Thyroid gland (tissue), 4 donors: Measurements from ENCODE around the gene MAN2A2. TPM values are rescaled to one million over a fixed set of nuclear protein-coding genes. Genes with fewer than 3 reads are reported as not detected.

Experiments
- DNase-seq, 2 donors: peaks; one replicate each; pipeline ENCODE4 v3.0.0-alpha.2; 2019
- H3K27ac ChIP-seq, 3 donors: fragments of 200-600 bp; sonication (generic); 1 replicate in 2 of 3; 2 replicates in 1 of 3; pipeline ENCODE4 v1.5.1; 2016 to 2019; ENCODE audit warnings: mild to moderate bottlenecking in 1 of 3, moderate library complexity in 1 of 3
- H3K27me3 ChIP-seq: fragments of 200-600 bp; sonication (generic); one replicate; pipeline ENCODE4 v1.5.1; 2019
- H3K36me3 ChIP-seq, 2 donors: fragments of 200-600 bp; sonication (generic); one replicate each; pipeline ENCODE4 v1.5.1; 2016 to 2019
- H3K4me1 ChIP-seq, 2 donors: fragments of 200-600 bp; sonication (generic); one replicate each; pipeline ENCODE4 v1.5.1; 2017 to 2019
- H3K4me3 ChIP-seq, 3 donors: fragments of 200-600 bp; sonication (generic); replicated peaks in 1 of 3; 1 replicate in 2 of 3; 2 replicates in 1 of 3; pipeline ENCODE4 v1.5.1; 2016; ENCODE audit warnings: mild to moderate bottlenecking in 1 of 3
- H3K9me3 ChIP-seq: fragments of 200-600 bp; sonication (generic); one replicate; pipeline ENCODE4 v1.5.1; 2017
- POLR2A ChIP-seq, 2 donors: fragments of 450-650 bp; IDR thresholded peaks; one replicate each; pipeline ENCODE4 v1.6.1; 2017; ENCODE audit warnings: antibody characterized with exemption in 2 of 2, mild to moderate bottlenecking in 2 of 2, moderate library complexity in 1 of 2
- WGBS, 2 donors: methylation state at CpG; one replicate each; pipeline ENCODE4 v1.1.5; 2017; 5-methylcytosine and 5-hydroxymethylcytosine counted together
- intact Hi-C: fragments of 100-400 bp; cut with DNase I; formaldehyde crosslinking; loops from one replicate; pipeline ENCODE4 v1.15.1; 2023
- total RNA-seq, 4 donors: library from RNA; depleted of rRNA; stranded (reverse); fragments of >200 nt; gene quantifications; one replicate each; pipeline ENCODE4 v1.2.3, GENCODE V29; 2016
- TF ChIP-seq, protein P1 (sequence below), 6 experiments: fragments of 200-600 bp in 3 of 6; fragments of 450-650 bp in 3 of 6; sonication (generic) in 3 of 6; IDR thresholded peaks; one replicate each; pipeline ENCODE4 v1.5.1; 2016 to 2019; ENCODE audit warnings: antibody characterized with exemption in 6 of 6, mild to moderate bottlenecking in 2 of 6, inconsistent platforms in 1 of 6, moderate library complexity in 1 of 6

The MAN2A2 gene
- total RNA-seq, 4 donors from 2014 or later, result 30.1 to 129 (median 58.9) TPM

DNA sequence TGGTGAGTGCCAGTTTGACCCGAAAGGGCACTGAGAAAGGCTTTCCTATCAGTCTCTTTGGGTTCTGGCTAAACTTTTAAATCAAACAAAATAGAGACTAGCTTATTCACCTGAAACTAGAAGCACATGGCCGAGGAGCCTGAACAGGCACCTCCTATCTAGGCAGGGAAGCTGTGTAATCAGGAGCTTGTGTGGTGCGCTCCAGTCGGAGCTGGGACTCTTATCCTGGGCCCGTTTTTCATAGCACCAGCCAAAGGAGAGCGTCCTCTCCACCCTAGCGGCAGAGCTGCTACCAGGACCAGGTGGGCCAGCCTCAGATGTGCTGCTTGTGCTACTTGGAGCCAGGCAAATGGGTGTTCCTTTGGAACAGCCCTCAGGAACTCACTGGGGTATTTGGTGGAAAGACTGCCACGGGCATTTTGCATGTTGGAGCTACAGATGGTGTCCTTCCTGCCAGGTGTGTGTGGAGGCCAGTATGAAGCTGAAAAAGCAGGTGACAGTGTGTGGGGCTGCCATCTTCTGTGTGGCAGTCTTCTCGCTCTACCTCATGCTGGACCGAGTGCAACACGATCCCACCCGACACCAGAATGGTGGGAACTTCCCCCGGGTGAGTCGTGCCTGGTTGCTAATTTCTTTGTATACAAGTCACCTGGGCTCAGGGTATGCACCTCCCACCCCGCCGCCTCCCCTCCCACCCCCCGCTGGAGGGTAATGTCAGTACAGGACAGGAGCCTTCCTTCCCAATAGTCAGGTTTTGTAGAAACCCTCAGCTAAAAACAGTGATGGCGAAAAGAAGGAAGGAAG is 833 bp downstream of the MAN2A2 start:
- H3K4me3 ChIP-seq, result peak overlapping the region in 2 of 3 donors; percentile 19 to 62
- no peak for TF ChIP-seq POLR2A (IDR thresholded peaks at IDR 0.05)
- TF ChIP-seq, protein P1, sequence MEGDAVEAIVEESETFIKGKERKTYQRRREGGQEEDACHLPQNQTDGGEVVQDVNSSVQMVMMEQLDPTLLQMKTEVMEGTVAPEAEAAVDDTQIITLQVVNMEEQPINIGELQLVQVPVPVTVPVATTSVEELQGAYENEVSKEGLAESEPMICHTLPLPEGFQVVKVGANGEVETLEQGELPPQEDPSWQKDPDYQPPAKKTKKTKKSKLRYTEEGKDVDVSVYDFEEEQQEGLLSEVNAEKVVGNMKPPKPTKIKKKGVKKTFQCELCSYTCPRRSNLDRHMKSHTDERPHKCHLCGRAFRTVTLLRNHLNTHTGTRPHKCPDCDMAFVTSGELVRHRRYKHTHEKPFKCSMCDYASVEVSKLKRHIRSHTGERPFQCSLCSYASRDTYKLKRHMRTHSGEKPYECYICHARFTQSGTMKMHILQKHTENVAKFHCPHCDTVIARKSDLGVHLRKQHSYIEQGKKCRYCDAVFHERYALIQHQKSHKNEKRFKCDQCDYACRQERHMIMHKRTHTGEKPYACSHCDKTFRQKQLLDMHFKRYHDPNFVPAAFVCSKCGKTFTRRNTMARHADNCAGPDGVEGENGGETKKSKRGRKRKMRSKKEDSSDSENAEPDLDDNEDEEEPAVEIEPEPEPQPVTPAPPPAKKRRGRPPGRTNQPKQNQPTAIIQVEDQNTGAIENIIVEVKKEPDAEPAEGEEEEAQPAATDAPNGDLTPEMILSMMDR (IDR thresholded peaks at IDR 0.05), result no peak
- no peaks in the 10 kb centered on the region for H3K9me3 ChIP-seq
- no peaks in the 10 kb centered on the region for H3K27me3 ChIP-seq
- DNase-seq, result peak; percentile 40 to 45
- peaks cover 28 to 30% of the 10 kb centered on the region in 2 donors for H3K36me3 ChIP-seq
- peaks cover 12 to 15% of the 10 kb centered on the region in 2 donors for H3K4me1 ChIP-seq
- intact Hi-C loops, result no loop called here
- 60 to 65% methylated on average over 11 to 18 of the region's 18 CpGs for WGBS, 2 donors
- H3K27ac ChIP-seq, result peak overlapping the region; percentile 48 to 91 (median 82)

DNA sequence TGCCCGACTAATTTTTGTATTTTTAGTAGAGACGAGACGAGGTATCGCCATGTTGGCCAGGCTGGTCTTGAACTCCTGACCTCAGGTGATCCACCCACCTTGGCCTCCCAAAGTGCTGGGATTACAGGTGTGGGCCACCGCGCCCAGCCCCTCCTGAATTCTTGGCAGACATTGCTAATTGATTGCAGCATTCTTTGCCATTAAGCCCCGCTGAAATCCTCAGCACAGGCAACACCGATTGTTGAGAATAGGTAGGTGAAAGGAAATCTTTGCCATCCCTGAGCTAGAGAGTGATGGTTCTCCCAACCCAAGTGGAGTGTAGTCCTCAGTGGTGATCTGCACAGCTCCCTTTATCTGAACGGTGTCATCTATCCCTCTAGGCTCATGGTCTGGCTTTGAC is 1.6 kb downstream of the MAN2A2 start:
- Histone ChIP-seq H3K27me3 (no peaks in the 10 kb centered on the region), H3K9me3 (no peaks in the 10 kb centered on the region), H3K4me3 (no peak overlapping the region), H3K4me1 (peaks cover 12 to 15% of the 10 kb centered on the region in 2 donors), H3K36me3 (peaks cover 34 to 38% of the 10 kb centered on the region in 2 donors), H3K27ac (no peak overlapping the region)
- DNase-seq, result no peak
- intact Hi-C loops, result no loop called here
- WGBS, 2 donors, result 93 to 96% methylated on average over 9 of the region's 9 CpGs
- no peak for TF ChIP-seq POLR2A (IDR thresholded peaks at IDR 0.05)
- TF ChIP-seq, protein P1 (IDR thresholded peaks at IDR 0.05), result no peak

DNA sequence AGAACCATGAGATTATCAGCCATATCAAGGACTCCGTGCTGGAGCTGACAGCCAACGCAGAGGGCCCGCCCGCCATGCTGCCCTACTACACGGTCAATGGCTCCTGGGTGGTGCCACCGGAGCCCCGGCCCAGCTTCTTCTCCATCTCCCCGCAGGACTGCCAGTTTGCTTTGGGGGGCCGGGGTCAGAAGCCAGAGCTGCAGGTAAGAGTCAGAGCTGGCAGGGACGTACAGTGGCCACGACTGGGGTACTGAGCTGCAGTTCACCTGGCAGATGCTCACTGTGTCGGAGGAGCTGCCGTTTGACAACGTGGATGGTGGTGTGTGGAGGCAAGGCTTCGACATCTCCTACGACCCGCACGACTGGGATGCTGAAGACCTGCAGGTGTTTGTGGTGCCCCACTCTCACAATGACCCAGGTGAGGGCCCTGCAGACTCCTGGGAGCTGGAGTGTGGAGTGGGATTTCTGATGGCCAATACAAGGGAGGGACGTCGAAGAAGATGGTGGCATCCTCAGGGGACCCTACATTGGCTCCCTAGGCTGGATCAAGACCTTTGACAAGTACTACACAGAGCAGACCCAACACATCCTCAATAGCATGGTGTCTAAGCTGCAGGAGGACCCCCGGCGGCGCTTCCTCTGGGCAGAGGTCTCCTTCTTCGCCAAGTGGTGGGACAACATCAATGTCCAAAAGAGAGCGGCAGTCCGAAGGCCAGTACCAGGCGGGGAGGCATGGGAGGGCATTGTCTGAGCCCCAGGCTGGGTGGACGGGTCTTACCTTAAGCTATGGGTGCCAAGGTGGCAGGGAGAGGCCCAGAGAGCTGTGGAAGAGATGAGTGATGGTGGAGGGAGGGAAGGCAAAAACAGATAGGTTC is 2.4 kb downstream of the MAN2A2 start:
- DNase-seq, result no peak
- no peak overlapping the region for H3K27ac ChIP-seq
- peaks cover 42 to 46% of the 10 kb centered on the region in 2 donors for H3K36me3 ChIP-seq
- H3K27me3 ChIP-seq, result no peaks in the 10 kb centered on the region
- TF ChIP-seq, protein P1 (IDR thresholded peaks at IDR 0.05), result no peak
- no peak for TF ChIP-seq POLR2A (IDR thresholded peaks at IDR 0.05)
- intact Hi-C loops, result no loop called here
- H3K4me1 ChIP-seq, result peaks cover 12 to 15% of the 10 kb centered on the region in 2 donors
- H3K4me3 ChIP-seq, result no peak overlapping the region
- WGBS, 2 donors, result 94 to 97% methylated on average over 11 to 21 of the region's 28 CpGs
- no peaks in the 10 kb centered on the region for H3K9me3 ChIP-seq

DNA sequence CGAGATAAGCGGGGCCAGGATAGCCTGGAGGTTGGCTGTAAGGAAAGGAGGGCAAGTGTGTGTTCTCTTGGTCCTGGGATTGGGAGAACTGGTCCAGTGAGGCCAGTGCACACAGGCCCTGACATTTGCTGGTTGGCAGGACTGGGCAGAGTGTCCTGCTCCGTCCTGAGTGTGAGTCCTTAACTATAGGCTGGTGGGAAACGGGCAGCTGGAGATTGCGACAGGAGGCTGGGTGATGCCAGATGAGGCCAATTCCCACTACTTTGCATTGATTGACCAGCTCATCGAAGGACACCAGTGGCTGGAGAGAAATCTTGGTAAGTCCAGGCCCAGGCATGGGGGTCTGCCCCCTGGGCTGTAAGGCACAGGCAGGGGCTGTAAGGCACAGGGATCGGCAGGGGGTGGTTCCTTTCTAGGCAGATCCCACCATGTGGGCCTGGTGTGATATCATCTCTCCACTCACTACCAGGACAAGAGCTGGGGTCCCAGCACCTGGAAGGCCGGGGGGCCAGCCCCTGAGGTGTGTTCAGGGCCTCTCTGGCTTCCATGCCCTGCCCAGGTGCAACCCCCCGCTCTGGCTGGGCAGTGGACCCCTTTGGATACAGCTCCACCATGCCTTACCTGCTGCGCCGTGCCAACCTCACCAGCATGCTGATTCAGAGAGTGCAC is 3.2 kb downstream of the MAN2A2 start:
- Histone ChIP-seq H3K36me3 (peaks cover 49 to 54% of the 10 kb centered on the region in 2 donors), H3K27me3 (no peaks in the 10 kb centered on the region), H3K27ac (no peak overlapping the region), H3K4me1 (peaks cover 12 to 15% of the 10 kb centered on the region in 2 donors), H3K9me3 (no peaks in the 10 kb centered on the region), H3K4me3 (no peak overlapping the region)
- intact Hi-C loops, result no loop called here
- TF ChIP-seq, protein P1 (IDR thresholded peaks at IDR 0.05), result no peak
- TF ChIP-seq POLR2A (IDR thresholded peaks at IDR 0.05), result no peak
- DNase-seq, result no peak
- WGBS, 2 donors, result 91 to 95% methylated on average over 10 to 11 of the region's 11 CpGs
